HG03175 (cell line): ENCODE results near the gene NIFK.
"Not testable (repeated sequence)": the region's sequence is repeated elsewhere in the genome, so short reads cannot be mapped to it uniquely, and the experiment has no call there.

Experiments used
- ATAC-seq: cut with Tn5 transposase; IDR thresholded peaks from one replicate; pipeline ENCODE4 v1.9.1; 2021; ENCODE audit warnings: mild to moderate bottlenecking, moderate library complexity; ENCODE audit not compliant: unreplicated experiment

NIFK gene

GRCh38 chr2:121735518-121736074, 1.1 kb downstream of the NIFK start:
- ATAC-seq, result no peak

GRCh38 chr2:121734544-121734943, 2.1 kb downstream of the NIFK start:
- not testable (repeated sequence) for ATAC-seq

DNA sequence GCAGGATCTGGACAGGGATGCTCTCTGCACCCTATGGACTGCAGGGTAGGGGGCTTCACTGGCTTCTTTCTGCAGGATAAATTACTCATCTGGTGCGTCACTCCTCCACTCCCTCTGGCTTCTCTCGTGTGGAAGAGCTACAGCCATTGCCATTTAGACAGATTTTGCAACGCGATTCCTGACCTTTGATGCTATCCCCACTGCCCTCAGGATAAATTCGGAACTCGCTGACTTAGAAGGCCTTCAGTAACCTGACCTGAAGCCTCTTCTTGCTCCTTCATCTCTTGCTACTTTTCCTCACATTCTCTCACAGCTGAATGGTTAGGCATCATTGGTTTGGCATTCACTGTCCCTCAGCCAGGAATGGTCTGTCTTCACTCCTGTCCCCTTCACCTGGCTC, 5.3 kb downstream of the NIFK start:
- ATAC-seq, result no peak

DNA sequence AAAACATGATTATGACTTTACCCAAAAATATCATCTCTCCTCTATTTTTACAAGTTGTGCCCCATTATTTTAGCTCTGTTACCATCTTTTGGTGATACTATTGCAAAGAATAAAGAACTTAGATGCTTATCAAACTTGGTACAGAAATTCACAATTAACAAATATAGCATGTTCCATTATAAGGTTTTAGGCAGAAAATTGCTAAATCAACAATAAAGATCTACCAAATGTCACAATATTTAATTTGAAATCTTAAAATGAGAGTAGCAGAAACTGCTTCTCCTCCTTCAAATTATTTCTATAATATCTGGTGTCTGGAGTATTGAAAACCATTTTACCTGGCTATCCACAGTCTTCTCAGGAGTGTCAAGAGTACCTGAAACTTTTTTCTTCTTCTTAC, 8.7 kb downstream of the NIFK start:
- no peak for ATAC-seq

DNA sequence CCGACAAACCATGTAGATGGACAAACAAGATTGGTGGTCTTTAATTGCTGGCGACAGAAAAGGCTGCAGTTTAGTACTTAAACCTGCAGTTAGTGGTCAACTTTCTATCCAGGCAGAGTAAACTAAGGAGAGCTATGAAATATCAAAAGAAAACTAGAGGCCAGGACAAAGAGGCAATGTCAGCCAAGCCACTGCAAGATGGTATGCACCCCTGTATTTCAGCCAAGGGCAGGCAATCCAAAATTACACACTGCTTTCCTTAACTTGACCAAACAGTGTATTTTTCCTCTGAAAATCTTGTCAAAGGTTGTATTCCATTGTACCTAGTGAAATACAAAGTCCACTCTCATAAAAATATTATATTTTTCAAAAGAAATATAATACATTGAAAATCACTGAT, 9.3 kb downstream of the NIFK start:
- no peak for ATAC-seq

- ATAC-seq, result no peak
Observed at GRCh38 chr2:121723316-121723715, 13.4 kb downstream of the NIFK start.

- ATAC-seq, result no peak
Observed at GRCh38 chr2:121722479-121722878, 14.2 kb downstream of the NIFK start.

- no peak for ATAC-seq
Observed at GRCh38 chr2:121721926-121722325, 14.7 kb downstream of the NIFK start.

- no peak for ATAC-seq
Observed at GRCh38 chr2:121717529-121717928, 19.1 kb downstream of the NIFK start.

GRCh38 chr2:121716126-121716525, 20.5 kb downstream of the NIFK start:
- no peak for ATAC-seq

DNA sequence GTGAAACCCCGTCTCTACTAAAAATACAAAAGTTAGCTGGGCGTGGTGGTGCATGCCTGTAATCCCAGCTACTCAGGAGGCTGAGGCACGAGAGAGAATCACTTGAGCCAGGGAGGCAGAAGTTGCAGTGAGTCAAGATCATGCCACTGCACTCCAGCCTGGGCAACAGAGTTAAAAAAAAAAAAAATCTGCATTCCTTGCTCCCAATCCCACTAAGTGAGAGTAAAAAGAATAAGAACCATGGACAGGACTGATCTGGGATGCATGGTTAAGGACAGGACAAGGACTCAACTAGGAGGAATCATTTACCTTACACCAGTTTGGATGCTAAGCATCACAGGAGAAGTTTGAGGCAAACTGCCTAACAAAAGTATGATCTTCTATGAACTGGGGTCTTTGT, 25.2 kb downstream of the NIFK start:
- not testable (repeated sequence) for ATAC-seq

GRCh38 chr2:121710470-121711170, 26.1 kb downstream of the NIFK start:
- ATAC-seq, result no peak

DNA sequence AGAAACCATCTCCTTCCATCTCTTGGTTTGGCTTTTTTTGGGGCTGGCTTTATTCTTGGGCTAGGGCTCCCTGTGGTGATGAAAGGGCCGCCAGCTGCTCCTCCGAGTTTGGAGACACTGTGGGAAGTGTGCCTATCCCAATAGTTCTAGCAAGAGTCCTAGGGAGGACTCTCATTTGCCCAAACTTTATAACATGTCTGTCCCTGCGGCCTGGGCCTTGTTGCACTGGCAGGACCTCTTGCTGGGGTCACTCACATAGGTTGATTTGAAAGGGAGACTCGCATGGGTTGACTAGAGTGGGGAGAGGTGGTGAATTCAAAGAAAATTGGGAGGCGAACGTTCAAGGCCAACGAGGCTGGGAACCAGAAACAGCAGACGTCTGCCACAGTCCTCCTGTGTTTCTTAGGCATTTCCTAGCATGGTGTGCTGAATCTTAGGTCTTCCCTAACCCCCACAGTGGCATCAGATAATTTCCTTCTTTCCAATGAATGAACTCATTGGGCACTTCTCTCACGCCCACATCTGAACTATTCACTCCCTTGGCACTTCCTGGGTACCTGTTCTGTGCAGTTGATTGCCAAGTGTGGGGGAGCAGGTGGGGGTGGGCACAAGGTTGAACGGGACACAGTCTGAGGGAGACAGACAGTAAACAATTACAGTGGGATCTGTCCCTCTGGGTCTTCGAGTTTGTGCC, 26.8 kb downstream of the NIFK start:
- no peak for ATAC-seq

DNA sequence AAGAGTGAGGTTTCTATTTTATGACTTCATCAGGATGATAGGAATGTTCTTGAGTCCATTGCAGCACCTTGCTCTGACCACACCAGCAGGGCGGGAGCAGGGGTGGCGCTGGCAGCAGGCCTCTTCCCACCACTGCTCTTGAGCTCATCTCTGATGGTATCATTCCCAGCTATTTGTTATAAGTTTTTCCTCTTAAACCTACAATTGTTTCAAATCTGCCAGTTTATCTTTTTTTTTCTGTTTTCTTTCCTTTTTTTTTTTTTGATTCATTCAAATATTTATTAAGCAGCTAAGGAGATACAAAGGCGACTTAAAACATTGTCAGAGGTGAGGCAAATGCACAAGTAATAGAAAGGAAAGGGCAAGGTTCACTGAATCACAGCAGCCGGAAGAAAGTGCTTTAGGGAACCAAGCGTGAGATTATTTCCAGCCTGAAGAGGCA, 28.7 kb downstream of the NIFK start:
- ATAC-seq, result no peak

GRCh38 chr2:121707344-121707919, 29.2 kb downstream of the NIFK start:
- no peak for ATAC-seq

GRCh38 chr2:121705958-121706357, 30.7 kb downstream of the NIFK start:
- no peak for ATAC-seq

DNA sequence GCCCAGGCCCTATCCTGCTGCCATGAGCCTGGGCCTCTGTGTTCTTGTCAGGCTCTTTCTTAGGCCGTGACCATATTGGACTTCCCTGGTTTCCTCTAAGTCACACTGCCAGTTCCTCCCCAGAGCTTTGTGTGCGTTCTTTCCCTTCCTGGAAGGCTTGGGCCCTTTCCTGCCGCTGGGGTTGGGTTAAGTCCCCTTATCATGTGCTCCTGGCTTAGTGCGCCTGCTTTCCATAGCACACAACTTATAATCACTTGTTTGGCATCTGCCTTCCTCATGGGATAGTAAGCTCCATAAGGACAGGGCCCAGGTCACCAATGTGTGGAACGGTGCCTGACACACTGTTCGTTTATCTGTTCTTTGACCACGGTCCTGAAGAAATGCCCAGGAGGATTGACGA, 31.3 kb downstream of the NIFK start:
- ATAC-seq, result no peak

DNA sequence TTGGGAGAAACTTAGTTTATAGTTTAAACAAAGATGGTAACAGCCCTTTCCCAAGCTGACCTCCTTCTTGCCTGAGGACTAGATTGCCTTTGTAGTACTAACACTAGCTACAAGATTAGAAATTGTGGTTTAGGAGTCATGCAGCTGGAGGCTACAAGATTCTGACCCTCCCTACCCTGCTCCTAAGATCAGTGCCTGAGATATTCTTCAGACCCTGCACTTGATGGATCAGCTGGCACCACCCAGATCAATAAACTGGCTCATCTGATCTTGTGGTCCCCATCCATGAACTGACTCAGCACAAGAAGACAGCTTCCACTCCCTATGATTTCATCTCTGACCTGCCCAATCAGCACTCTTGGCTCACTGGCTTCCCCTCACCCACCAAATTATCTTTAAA, 34.9 kb downstream of the NIFK start:
- ATAC-seq, result not testable (repeated sequence)

- peak; percentile 99 for ATAC-seq
Observed at GRCh38 chr2:121699421-121700333, 37.0 kb downstream of the NIFK start.

DNA sequence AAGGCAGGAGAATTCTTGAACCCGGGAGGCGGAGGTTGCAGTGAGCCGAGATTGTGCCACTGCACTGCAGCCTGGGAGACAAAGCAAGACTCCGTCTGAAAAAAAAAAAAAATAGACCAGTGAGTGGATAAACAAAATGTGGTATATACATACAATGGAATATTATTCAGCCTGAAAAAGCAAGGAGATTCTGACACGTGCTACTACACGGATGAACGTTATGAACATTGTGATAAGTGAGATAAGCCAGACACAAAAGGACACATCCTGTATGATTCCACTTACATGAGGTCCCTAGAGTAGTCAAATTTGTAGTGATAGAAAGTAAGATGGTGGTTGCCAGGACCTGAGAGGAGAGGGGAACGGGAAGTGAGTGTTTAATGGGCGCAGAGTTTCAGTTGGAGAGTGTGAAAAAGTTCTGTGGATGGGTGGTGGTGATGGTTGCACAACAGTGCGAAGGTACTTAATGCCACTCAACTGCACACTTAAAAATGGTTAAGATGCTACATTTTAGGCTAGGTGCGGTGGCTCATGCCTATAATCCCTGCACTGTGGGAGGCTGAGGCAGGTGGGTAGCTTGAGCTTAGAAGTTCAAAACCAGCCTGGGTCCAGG, 38.3 kb downstream of the NIFK start:
- ATAC-seq, result no peak
